PC-3 (cell line): ENCODE measurements around the gene ACP1.

Experiments used
- CTCF ChIP-seq: fragments of 300-600 bp; sonication (generic); conservative IDR thresholded peaks from 2 replicates; pipeline ENCODE4 v1.5.1; 2017; ENCODE audit warnings: antibody characterized with exemption, low read depth, mild to moderate bottlenecking, low read length
- EZH2 ChIP-seq: fragments of 300-600 bp; sonication (generic); IDR thresholded peaks from one replicate; pipeline ENCODE4 v1.6.1; 2017; ENCODE audit warnings: antibody characterized with exemption, mild to moderate bottlenecking, low read length; ENCODE audit not compliant: unreplicated experiment

DNA sequence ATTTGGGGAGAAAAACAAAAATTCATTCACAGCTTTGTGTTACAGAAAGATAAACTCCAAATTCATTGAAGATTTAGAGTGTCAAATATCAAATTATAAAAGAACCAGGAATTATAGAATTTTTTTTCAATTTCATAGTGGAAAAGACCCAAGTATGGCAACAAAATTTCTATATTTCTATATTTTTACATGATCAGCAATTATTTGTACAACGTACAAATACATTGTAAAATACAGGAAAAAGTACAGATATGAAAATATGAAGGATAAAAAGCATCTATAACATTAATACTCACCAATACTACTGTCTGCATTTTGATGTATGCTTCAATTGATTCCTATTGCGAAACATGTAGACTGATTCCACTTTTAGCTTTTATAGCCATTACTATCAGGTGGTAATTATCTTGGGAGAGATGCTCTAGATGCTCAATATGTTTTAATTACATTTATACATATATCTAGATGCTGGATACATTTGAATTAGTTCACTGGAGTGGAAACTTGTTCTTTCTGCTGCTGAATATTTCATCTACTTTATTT, 4.9 kb upstream of the ACP1 start:
- no peak for TF ChIP-seq EZH2
- no peak for TF ChIP-seq CTCF
